K562 (cell line): ENCODE results near the gene NOTCH1.

ENCODE experiments used
- ATF7 ChIP-seq: fragments of 450-650 bp; IDR thresholded peaks from 2 replicates; pipeline ENCODE4 v1.7.1; 2014; ENCODE audit warnings: mild to moderate bottlenecking, moderate library complexity
- BDP1 ChIP-seq: IDR thresholded peaks from 3 replicates; pipeline ENCODE4 v1.6.1; 2011; ENCODE audit not compliant: insufficient read length, insufficient read depth
- CREB1 ChIP-seq, 2 experiments: sonication (generic) in 1 of 2; formaldehyde crosslinking in 1 of 2; IDR thresholded peaks; 2 replicates each; pipeline versions ENCODE4 v1.6.1 to v1.8.0; 2012 to 2022; ENCODE audit warnings: inconsistent platforms in 1 of 2, mild to moderate bottlenecking in 1 of 2, missing genetic modification reagents in 1 of 2, moderate library complexity in 1 of 2
- CTCF ChIP-seq, 3 experiments: IDR thresholded peaks in 2 of 3; conservative IDR thresholded peaks in 1 of 3; 2 replicates each; pipeline ENCODE4 v1.5.1; 2011 to 2012; ENCODE audit warnings: low read length in 3 of 3, mild to moderate bottlenecking in 3 of 3, control low read depth in 2 of 3, improper control_type of control experiment in 1 of 3, inconsistent platforms in 1 of 3, low read depth in 1 of 3, mixed read lengths in 1 of 3, moderate library complexity in 1 of 3; ENCODE audit not compliant: insufficient read depth in 2 of 3
- DNMT1 ChIP-seq: fragments of 450-650 bp; IDR thresholded peaks from 2 replicates; pipeline ENCODE4 v1.6.1; 2016; ENCODE audit warnings: antibody characterized with exemption, mild to moderate bottlenecking
- MEF2D ChIP-seq: conservative IDR thresholded peaks from 2 replicates; pipeline ENCODE4 v1.6.1; 2016; ENCODE audit warnings: low read depth, missing genetic modification characterization, missing compliant biosample characterization
- NR2C1 ChIP-seq, 2 experiments: fragments of 450-650 bp; IDR thresholded peaks; 2 replicates each; pipeline ENCODE4 v1.6.1; 2017; ENCODE audit warnings: mild to moderate bottlenecking in 2 of 2, antibody characterized with exemption in 1 of 2, inconsistent platforms in 1 of 2, missing compliant biosample characterization in 1 of 2, missing genetic modification characterization in 1 of 2
- PML ChIP-seq: IDR thresholded peaks from 2 replicates; pipeline ENCODE4 v1.6.1; 2012; ENCODE audit warnings: low read length, inconsistent platforms
- POLR2AphosphoS5 ChIP-seq: IDR thresholded peaks from 2 replicates; pipeline ENCODE4 v1.6.1; 2011; ENCODE audit warnings: mild to moderate bottlenecking, low read depth, low read length, moderate library complexity; ENCODE audit not compliant: control insufficient read depth, insufficient read depth
- TAF7 ChIP-seq: fragments of 450-650 bp; IDR thresholded peaks from 2 replicates; pipeline ENCODE4 v1.6.1; 2016; ENCODE audit warnings: missing genetic modification characterization, missing compliant biosample characterization
- TOE1 ChIP-seq, 2 experiments: fragments of 450-650 bp in 1 of 2; sonication (generic) in 1 of 2; formaldehyde crosslinking in 1 of 2; IDR thresholded peaks; 2 replicates each; pipeline versions ENCODE4 v1.7.1 to v1.8.0; 2016 to 2022; ENCODE audit warnings: borderline replicate concordance in 2 of 2, mild to moderate bottlenecking in 2 of 2, antibody characterized with exemption in 1 of 2, inconsistent platforms in 1 of 2, low read depth in 1 of 2, missing genetic modification reagents in 1 of 2, moderate library complexity in 1 of 2
- ZNF280B ChIP-seq: fragments of 250-450 bp; sonication (Bioruptor Pico); IDR thresholded peaks from 2 replicates; pipeline ENCODE4 v1.5.1; 2021; ENCODE audit warnings: mild to moderate bottlenecking

DNA sequence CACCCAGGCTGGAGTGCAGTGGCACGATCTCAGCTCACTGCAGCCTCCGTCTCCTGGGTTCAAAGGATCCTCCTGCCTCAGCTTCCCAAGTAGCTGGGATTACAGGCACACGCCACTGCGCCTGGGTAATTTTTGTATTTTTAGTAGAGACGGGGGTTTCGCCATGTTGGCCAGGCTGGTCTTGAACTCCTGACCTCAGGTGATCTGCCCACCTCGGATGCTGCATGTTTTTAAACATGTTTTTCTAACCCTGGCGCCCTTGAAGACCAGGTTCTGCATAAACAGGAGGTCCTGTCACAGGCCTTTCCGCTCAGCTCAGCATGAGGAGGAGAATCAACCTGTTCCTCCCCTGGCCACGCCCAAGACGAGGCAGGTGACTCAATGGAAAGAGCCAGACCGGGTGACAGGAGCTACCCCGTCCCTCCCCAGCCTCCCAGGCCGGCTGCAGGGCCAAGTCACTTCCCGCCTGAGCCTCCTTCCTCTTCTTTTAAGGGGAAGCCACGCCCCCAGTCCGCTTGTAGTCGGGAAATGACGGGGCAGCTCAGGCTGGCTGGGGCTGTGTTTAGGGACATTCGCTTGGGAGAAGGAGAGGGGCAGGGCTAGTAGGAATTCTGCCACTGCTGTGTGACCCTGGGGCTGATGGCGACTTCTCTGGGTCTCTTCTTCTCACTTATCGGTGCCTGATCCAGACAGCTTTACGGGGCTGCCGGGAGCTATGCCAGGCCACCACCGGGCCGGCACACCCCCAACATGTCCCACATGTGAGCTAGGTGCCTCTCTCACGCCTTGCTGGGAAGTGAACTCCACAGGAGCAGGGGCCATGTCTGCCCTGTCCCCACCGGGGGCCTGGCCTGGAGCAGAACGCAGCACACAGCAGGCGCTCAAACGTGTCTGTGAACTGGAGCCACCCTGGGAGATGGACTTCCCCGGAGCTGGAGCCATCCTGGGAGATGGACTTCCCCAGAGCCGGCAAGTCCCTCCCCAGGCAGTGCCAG, 6.1 kb downstream of the NOTCH1 start:
- TF ChIP-seq DNMT1 (no peak), NR2C1 (IDR thresholded peaks at IDR 0.05) (no peak), NR2C1 (tag; IDR thresholded peaks at IDR 0.05) (no peak), BDP1 (no peak), CTCF (IDR thresholded peaks at IDR 0.05 in 2 of 3, conservative IDR thresholded peaks at IDR 0.05 in 1 of 3; ENCODE audit: insufficient read depth in 2 of 3, low read depth in 1 of 3, low read length in 3 of 3) (0 out of 6 replicates have a peak, but pooled peaks of 1 of the 3 experiments have one; percentile 2), ZNF280B (CRISPR knock-in tag) (no peak), ATF7 (peak; percentile 83), TAF7 (tag) (no peak), MEF2D (0 out of 2 replicates have a peak, but pooled peaks have one; percentile 53), POLR2AphosphoS5 (no peak), PML (no peak), CREB1 (IDR thresholded peaks at IDR 0.05) (no peak), CREB1 (CRISPR knock-in tag; IDR thresholded peaks at IDR 0.05) (no peak), TOE1 (IDR thresholded peaks at IDR 0.05; ENCODE audit: borderline replicate concordance) (peak; percentile 51; the same call in 1 of the 2 replicates), TOE1 (CRISPR knock-in tag; IDR thresholded peaks at IDR 0.05; ENCODE audit: borderline replicate concordance, low read depth) (no peak)
